Measurements from ENCODE around the gene GNLY.

GNLY gene

DNA sequence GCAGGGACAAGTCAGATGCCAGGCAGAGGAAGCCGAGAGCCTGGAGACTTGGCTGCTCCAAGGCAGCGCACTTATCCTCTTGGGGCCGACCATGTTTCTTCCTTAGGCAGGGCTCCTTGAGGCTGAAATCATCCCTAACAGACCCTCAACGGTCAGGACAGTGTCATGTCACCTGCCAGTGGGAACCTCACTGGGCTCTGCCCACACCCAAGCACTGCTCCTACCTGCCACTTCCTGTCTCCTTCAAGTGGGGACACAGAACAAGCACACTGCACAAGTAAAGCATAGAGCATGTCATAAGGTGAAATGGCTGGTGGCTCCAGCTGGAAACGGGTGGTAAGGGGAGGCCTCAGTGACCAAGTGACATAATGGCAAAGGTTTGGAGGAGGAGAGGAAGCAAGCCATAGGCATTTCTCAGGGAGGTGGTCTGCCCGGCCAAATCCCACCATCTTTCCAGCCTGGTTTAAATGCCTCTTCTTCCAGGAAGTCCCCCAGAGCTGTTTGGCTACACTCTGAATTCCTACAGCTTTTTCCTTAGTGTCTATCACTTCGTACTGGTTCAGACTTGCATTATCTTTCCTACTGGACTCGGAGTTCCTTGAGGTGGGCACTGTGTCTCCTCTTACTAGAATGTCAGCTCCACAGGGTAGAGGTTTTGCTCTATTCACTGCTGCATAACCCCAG is 52.3 kb downstream of the GNLY start:
- TF ChIP-seq CEBPB (IDR thresholded peaks at IDR 0.05) (no peak), EP300 (IDR thresholded peaks at IDR 0.05; ENCODE audit: borderline replicate concordance) (no peak), NFIC (IDR thresholded peaks at IDR 0.05) (no peak), ZBTB7A (IDR thresholded peaks at IDR 0.05; ENCODE audit: low read depth) (no peak), RAD21 (IDR thresholded peaks at IDR 0.05; ENCODE audit: low read depth) (no peak), TEAD4 (IDR thresholded peaks at IDR 0.05) (no peak), YY1 (IDR thresholded peaks at IDR 0.05; ENCODE audit: low read depth) (no peak), EGR1 (IDR thresholded peaks at IDR 0.05) (no peak), FOXM1 (IDR thresholded peaks at IDR 0.05; ENCODE audit: borderline replicate concordance, low read depth) (no peak), TCF12 (IDR thresholded peaks at IDR 0.05; ENCODE audit: low read depth) (no peak), TAF1 (IDR thresholded peaks at IDR 0.05; ENCODE audit: low read depth) (no peak), CREB1 (IDR thresholded peaks at IDR 0.05; ENCODE audit: low read depth) (no peak)
- TF ChIP-seq, protein P1, sequence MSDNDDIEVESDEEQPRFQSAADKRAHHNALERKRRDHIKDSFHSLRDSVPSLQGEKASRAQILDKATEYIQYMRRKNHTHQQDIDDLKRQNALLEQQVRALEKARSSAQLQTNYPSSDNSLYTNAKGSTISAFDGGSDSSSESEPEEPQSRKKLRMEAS (IDR thresholded peaks at IDR 0.05): no peak
- TF ChIP-seq, protein P2, sequence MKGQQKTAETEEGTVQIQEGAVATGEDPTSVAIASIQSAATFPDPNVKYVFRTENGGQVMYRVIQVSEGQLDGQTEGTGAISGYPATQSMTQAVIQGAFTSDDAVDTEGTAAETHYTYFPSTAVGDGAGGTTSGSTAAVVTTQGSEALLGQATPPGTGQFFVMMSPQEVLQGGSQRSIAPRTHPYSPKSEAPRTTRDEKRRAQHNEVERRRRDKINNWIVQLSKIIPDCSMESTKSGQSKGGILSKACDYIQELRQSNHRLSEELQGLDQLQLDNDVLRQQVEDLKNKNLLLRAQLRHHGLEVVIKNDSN (IDR thresholded peaks at IDR 0.05): no peak
- TF ChIP-seq, protein P3, sequence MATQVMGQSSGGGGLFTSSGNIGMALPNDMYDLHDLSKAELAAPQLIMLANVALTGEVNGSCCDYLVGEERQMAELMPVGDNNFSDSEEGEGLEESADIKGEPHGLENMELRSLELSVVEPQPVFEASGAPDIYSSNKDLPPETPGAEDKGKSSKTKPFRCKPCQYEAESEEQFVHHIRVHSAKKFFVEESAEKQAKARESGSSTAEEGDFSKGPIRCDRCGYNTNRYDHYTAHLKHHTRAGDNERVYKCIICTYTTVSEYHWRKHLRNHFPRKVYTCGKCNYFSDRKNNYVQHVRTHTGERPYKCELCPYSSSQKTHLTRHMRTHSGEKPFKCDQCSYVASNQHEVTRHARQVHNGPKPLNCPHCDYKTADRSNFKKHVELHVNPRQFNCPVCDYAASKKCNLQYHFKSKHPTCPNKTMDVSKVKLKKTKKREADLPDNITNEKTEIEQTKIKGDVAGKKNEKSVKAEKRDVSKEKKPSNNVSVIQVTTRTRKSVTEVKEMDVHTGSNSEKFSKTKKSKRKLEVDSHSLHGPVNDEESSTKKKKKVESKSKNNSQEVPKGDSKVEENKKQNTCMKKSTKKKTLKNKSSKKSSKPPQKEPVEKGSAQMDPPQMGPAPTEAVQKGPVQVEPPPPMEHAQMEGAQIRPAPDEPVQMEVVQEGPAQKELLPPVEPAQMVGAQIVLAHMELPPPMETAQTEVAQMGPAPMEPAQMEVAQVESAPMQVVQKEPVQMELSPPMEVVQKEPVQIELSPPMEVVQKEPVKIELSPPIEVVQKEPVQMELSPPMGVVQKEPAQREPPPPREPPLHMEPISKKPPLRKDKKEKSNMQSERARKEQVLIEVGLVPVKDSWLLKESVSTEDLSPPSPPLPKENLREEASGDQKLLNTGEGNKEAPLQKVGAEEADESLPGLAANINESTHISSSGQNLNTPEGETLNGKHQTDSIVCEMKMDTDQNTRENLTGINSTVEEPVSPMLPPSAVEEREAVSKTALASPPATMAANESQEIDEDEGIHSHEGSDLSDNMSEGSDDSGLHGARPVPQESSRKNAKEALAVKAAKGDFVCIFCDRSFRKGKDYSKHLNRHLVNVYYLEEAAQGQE (IDR thresholded peaks at IDR 0.05; ENCODE audit: low read depth): no peak

DNA sequence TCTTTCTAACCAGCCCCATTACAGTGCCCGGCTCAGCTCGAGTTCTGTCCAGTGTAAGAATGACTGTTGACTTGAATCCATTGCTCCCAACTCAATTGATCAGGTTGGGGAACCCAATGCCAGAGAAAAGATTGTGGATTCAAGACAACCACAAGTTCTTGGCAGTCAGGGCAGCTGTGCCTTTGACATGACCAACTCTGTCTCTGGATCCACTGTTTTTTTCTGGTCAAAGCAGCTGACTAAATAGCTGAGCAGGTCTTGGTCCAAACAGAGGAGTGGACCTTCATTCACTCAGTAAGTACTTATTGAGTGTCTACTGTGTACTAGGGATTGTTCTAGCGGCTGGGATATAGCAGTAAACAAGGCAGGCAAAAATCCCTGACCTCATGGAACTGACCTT is 53.3 kb downstream of the GNLY start:
- TF ChIP-seq, protein P1 (IDR thresholded peaks at IDR 0.05): no peak
- TF ChIP-seq FOXM1 (IDR thresholded peaks at IDR 0.05; ENCODE audit: borderline replicate concordance, low read depth): no peak

DNA sequence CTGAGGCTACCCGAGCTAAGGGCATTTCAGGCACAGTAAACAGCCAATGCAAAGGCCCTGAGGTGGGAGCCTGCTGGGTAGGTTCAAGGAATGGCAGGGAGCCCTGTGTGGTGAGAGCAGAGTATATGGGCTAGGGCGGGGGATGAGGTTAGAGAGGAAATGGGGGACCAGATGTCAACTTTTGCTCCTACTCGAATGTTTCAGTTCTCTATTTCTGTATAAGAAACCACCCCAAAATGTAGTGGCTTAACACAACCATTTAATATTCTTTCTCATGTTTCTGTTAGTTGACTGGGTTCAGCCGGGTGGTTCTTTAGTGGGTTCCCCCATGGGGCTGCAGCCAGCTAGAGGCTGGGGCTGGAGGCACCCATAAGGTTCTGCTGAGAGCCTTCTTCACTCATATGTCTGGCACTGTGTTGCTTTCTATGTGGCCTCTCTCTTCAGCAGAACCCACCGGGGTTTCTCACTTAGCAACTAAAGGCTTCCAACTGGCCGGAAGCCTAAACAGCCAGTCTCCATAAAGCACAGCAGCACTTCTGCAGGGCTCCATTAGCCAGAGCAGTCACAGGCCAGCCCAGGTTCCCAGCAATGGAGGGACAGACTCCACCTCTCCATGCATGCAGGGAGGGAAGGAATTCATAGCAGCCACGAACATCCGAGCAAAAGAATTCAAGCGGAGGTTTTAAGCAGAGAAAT is 54.0 kb downstream of the GNLY start:
- TF ChIP-seq CEBPB (IDR thresholded peaks at IDR 0.05) (no peak), YY1 (IDR thresholded peaks at IDR 0.05; ENCODE audit: low read depth) (no peak), TEAD4 (IDR thresholded peaks at IDR 0.05) (no peak), EP300 (IDR thresholded peaks at IDR 0.05; ENCODE audit: borderline replicate concordance) (no peak), ZBTB7A (IDR thresholded peaks at IDR 0.05; ENCODE audit: low read depth) (no peak), NFIC (IDR thresholded peaks at IDR 0.05) (no peak), TAF1 (IDR thresholded peaks at IDR 0.05; ENCODE audit: low read depth) (no peak), RAD21 (IDR thresholded peaks at IDR 0.05; ENCODE audit: low read depth) (no peak), CREB1 (IDR thresholded peaks at IDR 0.05; ENCODE audit: low read depth) (no peak), EGR1 (IDR thresholded peaks at IDR 0.05) (no peak)
- TF ChIP-seq, protein P2 (IDR thresholded peaks at IDR 0.05): no peak
- TF ChIP-seq, protein P1 (IDR thresholded peaks at IDR 0.05): no peak
- TF ChIP-seq, protein P3 (IDR thresholded peaks at IDR 0.05; ENCODE audit: low read depth): no peak

Data from Ishikawa (cell line).